Loucy (cell line): ENCODE results near the gene DDAH2.

ENCODE experiments used
- CTCF ChIP-seq: fragments of 200-600 bp; sonication (generic); conservative IDR thresholded peaks from 2 replicates; pipeline ENCODE4 v1.5.1; 2014; ENCODE audit warnings: mild to moderate bottlenecking, antibody characterized with exemption, low read length
- EZH2phosphoT487 ChIP-seq: fragments of 200-600 bp; IDR thresholded peaks from 2 replicates; pipeline ENCODE4 v1.6.1; 2018; ENCODE audit warnings: antibody characterized with exemption, mild to moderate bottlenecking, moderate library complexity, borderline replicate concordance

- TF ChIP-seq CTCF (no peak), EZH2phosphoT487 (no peak)
Measured at GRCh38 chr6:31687321-31687720, 41.8 kb downstream of the DDAH2 start.
